ENCODE data around the gene PTF1A.

DNA sequence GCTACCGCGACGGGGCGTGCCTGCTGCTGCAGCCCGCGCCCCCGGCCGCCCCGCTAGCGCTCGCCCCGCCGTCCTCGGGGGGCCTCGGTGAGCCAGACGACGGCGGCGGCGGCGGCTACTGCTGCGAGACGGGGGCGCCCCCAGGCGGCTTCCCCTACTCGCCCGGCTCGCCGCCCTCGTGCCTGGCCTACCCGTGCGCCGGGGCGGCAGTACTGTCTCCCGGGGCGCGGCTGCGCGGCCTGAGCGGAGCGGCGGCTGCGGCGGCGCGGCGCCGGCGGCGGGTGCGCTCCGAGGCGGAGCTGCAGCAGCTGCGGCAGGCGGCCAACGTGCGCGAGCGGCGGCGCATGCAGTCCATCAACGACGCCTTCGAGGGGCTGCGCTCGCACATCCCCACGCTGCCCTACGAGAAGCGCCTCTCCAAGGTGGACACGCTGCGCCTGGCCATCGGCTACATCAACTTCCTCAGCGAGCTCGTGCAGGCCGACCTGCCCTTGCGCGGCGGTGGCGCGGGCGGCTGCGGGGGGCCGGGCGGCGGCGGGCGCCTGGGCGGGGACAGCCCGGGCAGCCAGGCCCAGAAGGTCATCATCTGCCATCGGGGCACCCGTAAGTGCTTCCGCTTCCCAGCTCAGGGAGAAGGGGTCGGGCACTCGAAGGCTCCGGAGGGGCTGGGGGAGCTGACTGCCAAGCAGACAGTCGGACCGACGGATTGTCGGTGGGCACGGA, 761 bp downstream of the PTF1A start:
- TF ChIP-seq, protein P1, sequence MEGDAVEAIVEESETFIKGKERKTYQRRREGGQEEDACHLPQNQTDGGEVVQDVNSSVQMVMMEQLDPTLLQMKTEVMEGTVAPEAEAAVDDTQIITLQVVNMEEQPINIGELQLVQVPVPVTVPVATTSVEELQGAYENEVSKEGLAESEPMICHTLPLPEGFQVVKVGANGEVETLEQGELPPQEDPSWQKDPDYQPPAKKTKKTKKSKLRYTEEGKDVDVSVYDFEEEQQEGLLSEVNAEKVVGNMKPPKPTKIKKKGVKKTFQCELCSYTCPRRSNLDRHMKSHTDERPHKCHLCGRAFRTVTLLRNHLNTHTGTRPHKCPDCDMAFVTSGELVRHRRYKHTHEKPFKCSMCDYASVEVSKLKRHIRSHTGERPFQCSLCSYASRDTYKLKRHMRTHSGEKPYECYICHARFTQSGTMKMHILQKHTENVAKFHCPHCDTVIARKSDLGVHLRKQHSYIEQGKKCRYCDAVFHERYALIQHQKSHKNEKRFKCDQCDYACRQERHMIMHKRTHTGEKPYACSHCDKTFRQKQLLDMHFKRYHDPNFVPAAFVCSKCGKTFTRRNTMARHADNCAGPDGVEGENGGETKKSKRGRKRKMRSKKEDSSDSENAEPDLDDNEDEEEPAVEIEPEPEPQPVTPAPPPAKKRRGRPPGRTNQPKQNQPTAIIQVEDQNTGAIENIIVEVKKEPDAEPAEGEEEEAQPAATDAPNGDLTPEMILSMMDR (IDR thresholded peaks at IDR 0.05; ENCODE audit: low read length): no peak
- no peak for TF ChIP-seq EZH2phosphoT487 (IDR thresholded peaks at IDR 0.05; ENCODE audit: low read length)

Data from MM.1S (cell line).